ENCODE results near the gene MMP14. TPM values are rescaled to one million over a fixed set of nuclear protein-coding genes. Genes with fewer than 3 reads are reported as not detected.

The MMP14 gene
- total RNA-seq, 2 donors from 2014 or later = 181 to 220 TPM

DNA sequence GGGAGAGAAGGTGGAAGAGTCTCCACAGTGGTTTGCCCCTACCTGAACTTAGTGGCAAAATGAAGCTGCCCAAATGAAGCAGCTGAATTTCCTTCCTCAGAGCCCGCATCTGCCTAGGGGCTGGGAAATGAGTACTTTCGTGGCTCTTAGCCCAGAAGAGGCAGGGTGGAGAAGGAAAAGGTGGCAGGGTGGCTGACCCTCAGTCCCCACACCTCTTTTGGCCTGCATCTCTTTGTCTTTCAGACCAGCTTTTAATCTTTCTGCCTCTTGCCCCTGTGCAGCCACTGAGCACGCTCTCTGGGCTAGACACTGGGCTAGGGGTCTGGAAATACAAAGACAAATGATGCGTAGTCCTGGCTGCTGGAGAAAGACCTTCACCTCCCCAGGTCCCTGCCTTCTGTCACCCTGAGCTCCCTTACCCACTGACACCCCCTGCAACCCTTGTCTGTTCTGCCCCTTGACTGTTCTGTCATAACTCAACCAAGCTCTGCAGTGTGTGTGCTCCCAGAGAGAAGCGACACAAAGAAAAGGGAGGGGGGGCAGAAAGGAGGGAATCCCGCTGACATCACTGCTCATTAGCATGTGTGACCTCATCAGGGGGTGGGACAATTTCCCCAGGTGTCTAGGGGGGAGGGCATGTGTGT is 46.3 kb downstream of the MMP14 start:
- Mint-ChIP-seq H3K27me3 (ENCODE audit: insufficient read depth) (peaks cover 26% of the 10 kb centered on the region), H3K4me1 (peaks cover 34% of the 10 kb centered on the region), H3K4me3 (peak overlapping the region; percentile 49), H3K9me3 (peaks cover 2% of the 10 kb centered on the region), H3K36me3 (ENCODE audit: low read depth) (peaks cover 9% of the 10 kb centered on the region), H3K27ac (peak overlapping the region; percentile 93)
- Histone ChIP-seq H3K4me1 (ENCODE audit: control insufficient read depth, insufficient read depth, low read length) (peaks cover 16% of the 10 kb centered on the region), H3K4me3 (ENCODE audit: low read length) (peak overlapping the region; percentile 27), H3K27ac (ENCODE audit: low read depth, low read length) (peak overlapping the region; percentile 85), H3K27me3 (ENCODE audit: control insufficient read depth, insufficient read depth, low read length, poor library complexity, severe bottlenecking) (peaks cover 4% of the 10 kb centered on the region), H3K9me3 (ENCODE audit: control insufficient read depth, low read length) (no peaks in the 10 kb centered on the region), H3K9ac (ENCODE audit: extremely low read depth, low read length, poor library complexity, severe bottlenecking) (peak overlapping the region; percentile 47), H3K36me3 (ENCODE audit: control insufficient read depth, insufficient read depth, low read length) (peaks cover 5% of the 10 kb centered on the region)
- TF ChIP-seq, protein P1, sequence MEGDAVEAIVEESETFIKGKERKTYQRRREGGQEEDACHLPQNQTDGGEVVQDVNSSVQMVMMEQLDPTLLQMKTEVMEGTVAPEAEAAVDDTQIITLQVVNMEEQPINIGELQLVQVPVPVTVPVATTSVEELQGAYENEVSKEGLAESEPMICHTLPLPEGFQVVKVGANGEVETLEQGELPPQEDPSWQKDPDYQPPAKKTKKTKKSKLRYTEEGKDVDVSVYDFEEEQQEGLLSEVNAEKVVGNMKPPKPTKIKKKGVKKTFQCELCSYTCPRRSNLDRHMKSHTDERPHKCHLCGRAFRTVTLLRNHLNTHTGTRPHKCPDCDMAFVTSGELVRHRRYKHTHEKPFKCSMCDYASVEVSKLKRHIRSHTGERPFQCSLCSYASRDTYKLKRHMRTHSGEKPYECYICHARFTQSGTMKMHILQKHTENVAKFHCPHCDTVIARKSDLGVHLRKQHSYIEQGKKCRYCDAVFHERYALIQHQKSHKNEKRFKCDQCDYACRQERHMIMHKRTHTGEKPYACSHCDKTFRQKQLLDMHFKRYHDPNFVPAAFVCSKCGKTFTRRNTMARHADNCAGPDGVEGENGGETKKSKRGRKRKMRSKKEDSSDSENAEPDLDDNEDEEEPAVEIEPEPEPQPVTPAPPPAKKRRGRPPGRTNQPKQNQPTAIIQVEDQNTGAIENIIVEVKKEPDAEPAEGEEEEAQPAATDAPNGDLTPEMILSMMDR (conservative IDR thresholded peaks at IDR 0.05) = no peak
- WGBS, 2 experiments (ENCODE audit: insufficient coverage in 1 of 2, insufficient read length in 1 of 2) = 44 to 55% methylated on average over 4 to 6 of the region's 6 CpGs
- DNase-seq = peak; percentile 86

DNA sequence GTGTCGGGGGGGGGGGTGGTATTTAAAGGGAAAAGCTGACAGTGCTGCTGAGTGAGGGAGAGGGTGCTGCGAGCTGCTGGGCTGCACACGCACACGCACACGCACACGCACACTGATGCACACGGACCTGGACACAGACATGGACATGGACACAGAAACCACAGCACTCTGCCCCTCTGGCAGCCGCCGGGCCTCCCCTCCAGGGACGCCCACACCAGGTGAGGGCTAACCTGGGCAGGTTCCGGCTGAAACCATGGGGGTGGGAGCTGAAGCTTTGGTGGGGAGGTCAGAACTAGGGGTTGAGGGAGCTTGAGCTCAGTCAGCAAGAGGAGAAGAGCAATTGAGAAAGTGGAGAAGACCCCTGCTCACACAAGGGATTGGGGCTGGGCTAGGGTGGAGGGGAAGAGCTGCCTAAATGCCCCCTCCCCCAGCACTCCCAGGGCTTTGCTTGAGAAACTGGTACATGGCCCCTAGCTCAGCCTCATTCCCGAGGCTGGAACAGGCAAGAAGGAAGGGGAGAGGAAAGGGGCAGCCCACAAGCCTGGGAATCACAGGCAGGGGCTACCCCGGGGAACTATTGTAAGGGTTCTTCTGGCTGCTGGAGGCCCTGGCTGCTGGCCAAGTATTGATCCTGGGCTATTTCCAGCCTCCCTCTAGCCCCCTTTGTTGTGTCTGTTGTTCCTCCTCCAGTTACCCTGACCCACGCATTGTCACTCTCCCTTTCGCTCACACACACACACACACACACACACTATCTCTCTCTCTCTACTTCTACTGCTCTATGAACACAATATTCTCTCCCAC is 47.0 kb downstream of the MMP14 start, which contains the start of gene REM2:
REM2 (plus strand) TSS at position 50 of the 804 bp plus-strand sequence; CDS start at position 116, 66 bp downstream.
- peak within 1 kb of the TSS; percentile 93 for H3K27ac ChIP-seq (ENCODE audit: low read depth, low read length)
- DNase-seq = no peak
- TF ChIP-seq, protein P1 (conservative IDR thresholded peaks at IDR 0.05) = no peak
- peak within 1 kb of the TSS; percentile 47 for H3K9ac ChIP-seq (ENCODE audit: extremely low read depth, low read length, poor library complexity, severe bottlenecking)
- no peaks in the 10 kb centered on the region for H3K9me3 ChIP-seq (ENCODE audit: control insufficient read depth, low read length)
- Mint-ChIP-seq H3K9me3 (peaks cover 2% of the 10 kb centered on the region), H3K27ac (peak within 1 kb of the TSS; percentile 93), H3K4me1 (peaks cover 34% of the 10 kb centered on the region), H3K36me3 (ENCODE audit: low read depth) (peaks cover 3% of the 10 kb centered on the region), H3K4me3 (peak within 1 kb of the TSS; percentile 49), H3K27me3 (ENCODE audit: insufficient read depth) (peaks cover 25% of the 10 kb centered on the region)
- 36 to 45% methylated on average over 10 to 14 of the region's 15 CpGs for WGBS, 2 experiments (ENCODE audit: insufficient coverage in 1 of 2, insufficient read length in 1 of 2)
- H3K36me3 ChIP-seq (ENCODE audit: control insufficient read depth, insufficient read depth, low read length) = peaks cover 2% of the 10 kb centered on the region
- H3K4me3 ChIP-seq (ENCODE audit: low read length) = peak within 1 kb of the TSS; percentile 69
- peaks cover 22% of the 10 kb centered on the region for H3K4me1 ChIP-seq (ENCODE audit: control insufficient read depth, insufficient read depth, low read length)
- peaks cover 4% of the 10 kb centered on the region for H3K27me3 ChIP-seq (ENCODE audit: control insufficient read depth, insufficient read depth, low read length, poor library complexity, severe bottlenecking)

- peaks cover 34% of the 10 kb centered on the region for H3K4me1 Mint-ChIP-seq
- 91 to 97% methylated on average over 6 to 7 of the region's 7 CpGs for WGBS, 2 experiments (ENCODE audit: insufficient coverage in 1 of 2, insufficient read length in 1 of 2)
Measured at GRCh38 chr14:22884076-22884737, 47.8 kb downstream of the MMP14 start.

More at GRCh38 chr14:22884076-22884737, 47.8 kb downstream of the MMP14 start:
- Histone ChIP-seq H3K27me3 (ENCODE audit: control insufficient read depth, insufficient read depth, low read length, poor library complexity, severe bottlenecking) (peaks cover 4% of the 10 kb centered on the region), H3K36me3 (ENCODE audit: control insufficient read depth, insufficient read depth, low read length) (no peaks in the 10 kb centered on the region), H3K4me1 (ENCODE audit: control insufficient read depth, insufficient read depth, low read length) (peaks cover 22% of the 10 kb centered on the region), H3K9ac (ENCODE audit: extremely low read depth, low read length, poor library complexity, severe bottlenecking) (no peak overlapping the region), H3K27ac (ENCODE audit: low read depth, low read length) (peak overlapping the region; percentile 69), H3K4me3 (ENCODE audit: low read length) (no peak overlapping the region), H3K9me3 (ENCODE audit: control insufficient read depth, low read length) (no peaks in the 10 kb centered on the region)
- TF ChIP-seq, protein P1 (conservative IDR thresholded peaks at IDR 0.05) = no peak
- peaks cover 25% of the 10 kb centered on the region for H3K27me3 Mint-ChIP-seq (ENCODE audit: insufficient read depth)
- DNase-seq = no peak
- H3K27ac Mint-ChIP-seq = peak overlapping the region; percentile 5
- no peak overlapping the region for H3K4me3 Mint-ChIP-seq
- H3K9me3 Mint-ChIP-seq = peaks cover 2% of the 10 kb centered on the region
- peaks cover 3% of the 10 kb centered on the region for H3K36me3 Mint-ChIP-seq (ENCODE audit: low read depth)
